ENCODE results near the gene ALOX5AP.

ALOX5AP gene

DNA sequence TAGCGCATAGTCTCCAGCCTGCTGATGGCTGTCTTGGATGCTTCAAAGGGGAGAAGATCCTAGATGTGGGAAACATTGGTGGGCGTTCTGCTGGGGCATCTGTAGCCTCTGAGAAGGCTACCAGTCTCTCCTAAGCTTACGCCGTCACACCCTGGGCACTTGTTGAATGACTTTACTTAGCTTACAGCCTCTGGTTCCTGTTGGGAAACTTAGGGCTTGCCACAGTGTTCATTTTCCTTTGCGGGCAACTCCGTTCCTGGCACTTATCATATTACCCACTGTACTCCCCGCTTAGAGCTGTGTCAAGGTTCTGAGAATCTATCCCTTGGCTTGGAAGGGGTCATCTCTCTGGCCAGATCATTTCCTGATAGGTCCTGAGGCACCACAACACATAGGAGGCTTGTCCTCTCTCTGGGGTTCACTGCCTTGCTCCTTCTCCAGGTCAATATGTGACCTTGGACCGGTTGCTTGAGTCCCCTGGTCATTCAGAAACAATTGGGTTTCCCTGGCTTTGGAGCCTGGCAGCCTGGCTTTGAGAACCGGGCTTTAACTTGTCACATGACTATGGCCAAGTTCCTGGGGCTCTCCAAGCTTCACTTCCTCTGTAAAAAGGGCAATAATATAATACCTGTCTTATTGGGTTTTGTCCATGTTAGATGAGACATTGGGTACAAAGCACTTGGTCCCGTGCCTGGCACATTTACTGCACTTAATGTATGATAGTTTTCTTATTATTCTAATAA, 20.5 kb upstream of the ALOX5AP start:
- DNase-seq (ENCODE audit: low read depth in 2 of 2, low spot score in 1 of 2): no peak

DNA sequence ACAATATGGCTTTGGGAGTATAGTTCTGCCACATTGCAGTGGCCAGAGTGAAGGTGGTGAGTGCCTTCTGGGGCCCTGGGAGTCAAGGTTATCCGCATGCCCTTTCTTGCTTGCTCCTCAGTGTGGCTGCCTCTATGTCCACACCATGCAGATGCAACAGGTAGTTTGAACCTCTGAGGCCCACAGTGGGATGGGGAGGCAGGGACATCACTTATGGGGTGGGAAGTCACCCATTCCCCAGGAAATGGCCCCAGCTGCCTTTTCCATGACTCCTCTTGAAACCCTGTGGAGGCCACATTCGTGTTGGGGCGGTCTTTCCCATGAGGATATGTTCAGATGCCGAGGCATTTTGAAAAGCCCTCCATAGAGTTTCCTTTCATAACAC, 20.0 kb upstream of the ALOX5AP start:
- no peak for DNase-seq (ENCODE audit: low read depth in 2 of 2, low spot score in 1 of 2)

DNA sequence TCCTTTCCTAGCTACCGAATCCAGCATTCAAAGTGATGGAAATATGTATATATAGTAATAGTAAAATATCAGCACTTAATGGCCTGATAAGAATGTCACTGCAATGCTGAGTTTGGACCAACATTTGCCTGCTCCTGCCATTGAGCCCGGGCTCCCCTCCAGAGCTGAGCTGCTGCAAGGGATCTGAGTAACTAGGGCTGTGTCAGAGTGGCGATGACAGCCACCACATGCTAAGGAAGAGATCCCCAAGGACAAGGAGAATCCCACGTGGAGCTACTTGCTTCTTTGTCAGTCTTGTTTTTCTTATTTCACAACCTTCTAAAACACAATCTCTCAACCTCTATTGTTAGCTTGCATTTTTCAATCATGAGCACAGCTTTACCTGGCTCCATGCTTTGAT, 19.5 kb upstream of the ALOX5AP start:
- no peak for DNase-seq (ENCODE audit: low read depth in 2 of 2, low spot score in 1 of 2)

DNA sequence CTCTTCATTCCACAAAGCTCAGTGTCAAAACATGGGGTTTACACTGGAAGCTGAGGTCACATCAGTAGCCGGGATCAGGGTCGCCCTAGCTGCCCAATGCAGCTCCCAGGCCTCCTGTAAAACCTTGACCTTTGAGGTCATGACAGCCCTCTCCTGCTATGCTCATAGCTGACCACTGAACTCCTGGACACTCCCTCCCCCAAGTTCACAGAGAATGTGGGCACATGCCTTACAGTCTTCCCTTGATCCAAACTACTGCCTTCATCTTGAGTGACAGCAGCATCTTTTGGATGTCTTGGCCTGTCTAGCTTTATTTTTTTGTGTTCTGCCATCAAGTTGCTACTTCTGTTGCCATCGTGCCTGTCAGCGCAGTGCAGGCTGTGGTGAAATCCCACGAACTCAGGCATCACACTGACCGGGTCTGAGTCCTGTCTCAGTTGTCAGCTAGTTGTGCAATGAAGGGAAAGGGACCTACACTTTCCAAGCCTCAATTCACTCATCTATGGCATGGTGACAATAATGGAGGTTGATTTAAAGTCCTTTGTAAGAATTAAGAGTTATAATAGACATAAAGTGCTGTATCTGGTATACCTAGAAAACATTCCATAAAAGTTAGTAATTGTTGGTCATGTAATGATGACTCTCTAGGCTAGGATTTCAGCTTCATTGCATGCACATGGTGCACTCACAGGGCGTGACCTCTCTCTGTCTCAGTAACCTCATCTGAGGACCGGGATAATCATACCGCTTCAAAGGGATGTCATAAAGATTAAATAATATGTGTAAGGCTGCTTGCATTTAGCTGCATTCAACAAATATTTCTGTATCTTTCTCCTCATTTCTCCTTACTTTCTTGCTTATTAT, 16.4 kb upstream of the ALOX5AP start:
- DNase-seq (ENCODE audit: low read depth in 2 of 2, low spot score in 1 of 2): no peak

- DNase-seq (ENCODE audit: low read depth in 2 of 2, low spot score in 1 of 2): no peak
These were observed 15.8 kb upstream of the ALOX5AP start for GRCh38 chr13:30719525-30719914.

DNA sequence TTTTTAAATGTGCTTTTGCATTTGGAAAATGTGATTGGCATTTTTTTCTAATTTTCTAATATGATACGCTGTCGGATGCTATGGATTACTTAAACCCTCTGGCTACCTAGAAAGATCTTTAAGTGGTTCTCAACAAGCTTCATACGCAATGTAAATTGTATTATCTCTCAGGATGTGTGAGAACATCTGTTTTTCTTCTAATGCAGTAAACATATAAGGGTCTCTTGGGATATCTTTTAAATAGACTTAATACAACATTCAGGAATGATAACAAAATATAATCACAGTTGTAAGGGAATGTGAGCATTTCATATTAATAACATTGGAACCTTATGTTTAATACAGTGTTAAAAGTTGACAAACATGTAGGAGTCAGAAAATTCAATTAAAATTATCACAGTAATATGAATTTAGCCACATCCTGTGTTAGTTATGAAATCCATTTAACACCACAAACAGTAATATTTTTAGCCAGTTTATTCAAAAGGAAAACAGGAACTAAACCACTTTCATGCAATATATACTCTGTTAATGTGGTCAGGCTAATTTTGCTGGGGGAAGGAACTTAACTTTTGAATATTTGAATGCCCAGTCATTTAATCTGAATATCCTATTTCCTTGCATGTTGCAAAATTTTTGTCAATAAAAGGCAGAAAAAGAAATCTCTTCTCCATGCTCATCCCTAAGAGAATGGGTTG, 15.0 kb upstream of the ALOX5AP start:
- no peak for DNase-seq (ENCODE audit: low read depth in 2 of 2, low spot score in 1 of 2)

- DNase-seq (ENCODE audit: low read depth in 2 of 2, low spot score in 1 of 2): no peak
These were observed 13.4 kb upstream of the ALOX5AP start for GRCh38 chr13:30721936-30722335.

GRCh38 chr13:30722361-30722760, 13.0 kb upstream of the ALOX5AP start:
- DNase-seq (ENCODE audit: low read depth in 2 of 2, low spot score in 1 of 2): no peak

- no peak for DNase-seq (ENCODE audit: low read depth in 2 of 2, low spot score in 1 of 2)
These were observed 10.6 kb upstream of the ALOX5AP start for GRCh38 chr13:30724778-30725177.

DNA sequence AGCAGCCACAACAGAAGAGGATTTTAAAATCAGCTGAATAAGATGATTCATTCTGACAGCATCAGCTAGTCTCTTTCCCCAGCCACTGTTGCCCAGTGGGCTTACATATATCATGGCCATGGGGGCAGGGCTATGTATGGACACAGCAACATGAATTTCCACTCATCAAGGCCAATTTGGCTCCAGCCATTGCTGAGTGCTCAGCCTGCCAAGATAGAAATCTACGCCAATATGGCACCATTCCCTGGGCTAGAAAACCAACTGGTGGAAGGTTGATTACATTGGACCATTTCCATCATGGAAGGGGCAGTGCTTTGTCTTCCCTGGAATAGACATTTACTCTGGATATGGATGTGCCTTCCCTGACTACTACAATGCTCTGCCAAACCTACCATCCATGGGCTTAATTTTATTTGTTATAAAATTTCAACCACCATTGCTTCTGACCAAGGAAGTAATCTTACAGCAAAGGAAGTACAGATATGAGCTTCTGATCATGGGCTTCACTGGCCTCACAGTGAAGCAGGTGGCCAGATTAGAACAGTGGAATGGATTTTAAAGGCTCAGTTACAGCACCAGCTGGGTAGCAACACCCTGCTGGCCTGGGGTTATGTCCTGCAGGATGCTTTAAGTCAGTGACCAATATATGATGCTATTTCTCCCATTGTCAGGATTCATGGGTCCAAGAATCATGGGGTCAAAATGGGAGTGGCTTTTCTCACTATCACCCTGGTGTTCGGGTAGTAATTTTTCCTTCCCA, 9.8 kb upstream of the ALOX5AP start:
- no peak for DNase-seq (ENCODE audit: low read depth in 2 of 2, low spot score in 1 of 2)

- DNase-seq (ENCODE audit: low read depth in 2 of 2, low spot score in 1 of 2): no peak
These were observed 9.2 kb upstream of the ALOX5AP start for GRCh38 chr13:30726192-30726591.

GRCh38 chr13:30727491-30728355, 7.6 kb upstream of the ALOX5AP start:
- DNase-seq (ENCODE audit: low read depth in 2 of 2, low spot score in 1 of 2): no peak

- no peak for DNase-seq (ENCODE audit: low read depth in 2 of 2, low spot score in 1 of 2)
These were observed 5.5 kb upstream of the ALOX5AP start for GRCh38 chr13:30729801-30730200.

GRCh38 chr13:30730526-30730925, 4.8 kb upstream of the ALOX5AP start:
- no peak for DNase-seq (ENCODE audit: low read depth in 2 of 2, low spot score in 1 of 2)

- no peak for DNase-seq (ENCODE audit: low read depth in 2 of 2, low spot score in 1 of 2)
These were observed 3.8 kb upstream of the ALOX5AP start for GRCh38 chr13:30731361-30732045.

- DNase-seq (ENCODE audit: low read depth in 2 of 2, low spot score in 1 of 2): no peak
These were observed 3.3 kb upstream of the ALOX5AP start for GRCh38 chr13:30732046-30732390.

DNA sequence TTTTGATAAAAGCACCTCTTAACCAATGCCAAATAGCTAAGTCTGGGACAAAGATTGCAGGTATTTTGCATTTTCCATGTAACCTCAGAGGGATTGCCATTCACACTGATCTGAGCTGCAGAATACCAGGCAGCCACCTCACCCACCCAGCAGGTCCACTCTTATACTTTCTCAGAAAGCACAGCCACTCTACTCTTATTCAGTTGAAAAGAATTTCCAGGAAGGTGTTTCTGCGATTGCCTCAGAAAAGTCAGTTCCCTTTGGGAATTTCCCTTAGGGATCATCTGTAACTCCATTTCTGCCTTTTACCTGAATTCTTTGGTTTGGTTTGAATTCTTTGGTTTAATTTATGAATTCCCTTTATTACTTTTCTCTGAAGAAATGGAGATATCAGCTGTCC, 904 bp upstream of the ALOX5AP start:
- DNase-seq (ENCODE audit: low read depth in 2 of 2, low spot score in 1 of 2): no peak

- DNase-seq (ENCODE audit: low read depth in 2 of 2, low spot score in 1 of 2): no peak
These were observed 481 bp downstream of the ALOX5AP start for GRCh38 chr13:30735872-30736175.

DNA sequence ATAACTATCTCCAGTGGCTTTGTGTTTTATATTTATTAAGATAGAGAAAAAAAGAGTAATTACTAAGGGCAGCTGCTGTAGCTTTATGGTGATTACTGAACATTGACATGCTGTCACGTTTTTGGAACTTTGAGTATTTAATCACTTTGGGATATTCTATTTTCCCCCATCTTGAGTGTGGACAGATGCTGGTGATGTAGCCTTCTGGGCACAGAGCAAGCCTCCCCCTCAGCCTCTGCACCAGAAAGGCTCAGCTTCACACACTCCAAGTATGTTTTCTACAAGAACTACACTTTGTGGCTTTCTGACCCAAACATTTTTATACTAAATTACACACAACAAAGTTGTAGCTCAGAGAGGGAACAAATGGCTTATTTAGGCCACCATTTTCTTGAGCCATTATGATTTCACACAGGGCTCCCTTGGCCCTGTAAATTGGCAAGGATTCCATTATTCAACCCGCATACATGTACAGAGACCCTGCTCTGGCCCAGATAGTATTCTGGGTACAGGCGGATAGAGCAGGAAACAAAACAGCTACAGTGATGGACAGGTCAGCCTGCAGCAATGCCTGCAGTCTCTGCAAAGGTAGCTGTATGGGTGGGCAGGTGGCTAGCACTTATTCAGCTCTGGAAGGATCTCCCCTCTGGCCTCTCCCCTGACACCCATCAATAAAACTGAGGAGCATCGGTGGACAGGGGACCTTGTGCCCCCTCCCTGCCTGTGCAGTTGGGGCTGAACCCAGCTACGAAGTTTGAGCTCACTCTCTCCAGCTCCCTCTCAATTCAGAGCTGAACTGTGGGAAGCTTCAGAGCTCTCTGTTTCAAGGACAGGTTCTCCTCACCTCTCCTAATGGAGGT, 1.3 kb downstream of the ALOX5AP start:
- no peak for DNase-seq (ENCODE audit: low read depth in 2 of 2, low spot score in 1 of 2)

All from stimulated activated CD8-positive, alpha-beta memory T cell treated with anti-CD3 and anti-CD28 coated beads, Interleukin-4, amount 100 ng/mL, for 4 hours (primary cell).